ENCODE data around the gene SYNGR3.
"Not testable (repeated sequence)": the region's sequence is repeated elsewhere in the genome, so short reads cannot be mapped to it uniquely, and the experiment has no call there.

Gene SYNGR3, protein sequence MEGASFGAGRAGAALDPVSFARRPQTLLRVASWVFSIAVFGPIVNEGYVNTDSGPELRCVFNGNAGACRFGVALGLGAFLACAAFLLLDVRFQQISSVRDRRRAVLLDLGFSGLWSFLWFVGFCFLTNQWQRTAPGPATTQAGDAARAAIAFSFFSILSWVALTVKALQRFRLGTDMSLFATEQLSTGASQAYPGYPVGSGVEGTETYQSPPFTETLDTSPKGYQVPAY

GRCh38 chr16:1989209-1990100, at the start of gene SYNGR3:
SYNGR3 (plus strand) TSS chr16:1989970; CDS start chr16:1990103, 133 bp downstream.
- DNase-seq, result peak; percentile 64

- no peak for DNase-seq
Observed at GRCh38 chr16:1940273-1941161, 49.3 kb upstream of the SYNGR3 start.

DNA sequence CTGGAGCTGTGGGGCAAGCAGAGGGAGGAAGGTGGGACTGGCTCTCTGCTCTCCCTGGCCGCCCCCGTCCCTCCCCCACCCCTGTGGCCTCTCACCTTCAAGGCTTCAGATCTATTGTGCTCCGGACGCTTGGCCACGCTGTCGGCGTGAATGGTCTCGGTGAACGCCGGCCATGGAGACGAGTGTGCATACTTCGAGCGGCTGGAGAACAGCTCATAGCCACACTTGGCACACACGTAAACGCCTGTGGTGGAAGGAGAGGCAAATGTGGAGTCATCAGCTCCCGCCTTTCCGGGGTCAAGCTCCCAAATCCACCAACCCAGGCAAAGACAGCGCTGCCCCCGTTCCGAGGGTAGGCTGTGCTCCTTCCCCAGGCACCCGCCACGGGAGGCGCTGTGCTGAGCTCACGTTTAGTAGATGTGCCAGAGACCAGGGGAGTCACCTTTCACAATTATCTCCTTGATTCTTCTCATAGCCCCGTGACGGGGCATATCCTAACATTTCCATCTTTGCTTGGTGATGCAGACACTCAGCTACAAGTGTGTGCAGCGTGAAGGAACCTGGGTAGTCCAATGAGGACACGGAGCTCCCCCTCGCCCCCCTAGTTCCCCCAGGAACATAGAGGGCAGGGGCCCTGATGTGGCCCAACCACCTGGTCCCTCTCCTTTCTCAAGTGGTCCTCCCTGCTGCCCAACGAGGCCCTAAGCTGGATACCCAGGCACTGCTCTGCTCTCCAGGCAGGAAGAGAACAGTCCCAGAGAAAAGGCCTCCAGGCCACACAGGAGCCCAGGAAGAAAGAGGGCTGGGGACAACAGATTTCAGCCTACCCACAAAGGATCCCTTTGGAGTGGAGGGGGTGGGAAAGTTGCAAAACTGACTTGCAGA, 48.4 kb upstream of the SYNGR3 start:
- no peak for DNase-seq

GRCh38 chr16:1942047-1942809, 47.5 kb upstream of the SYNGR3 start:
- DNase-seq, result no peak

- DNase-seq, result peak; percentile 99
Observed at GRCh38 chr16:1942810-1943726, 46.7 kb upstream of the SYNGR3 start, which contains the start of gene MSRB1. MSRB1 (minus strand) TSS chr16:1943199; CDS start chr16:1943156, 43 bp downstream.

DNA sequence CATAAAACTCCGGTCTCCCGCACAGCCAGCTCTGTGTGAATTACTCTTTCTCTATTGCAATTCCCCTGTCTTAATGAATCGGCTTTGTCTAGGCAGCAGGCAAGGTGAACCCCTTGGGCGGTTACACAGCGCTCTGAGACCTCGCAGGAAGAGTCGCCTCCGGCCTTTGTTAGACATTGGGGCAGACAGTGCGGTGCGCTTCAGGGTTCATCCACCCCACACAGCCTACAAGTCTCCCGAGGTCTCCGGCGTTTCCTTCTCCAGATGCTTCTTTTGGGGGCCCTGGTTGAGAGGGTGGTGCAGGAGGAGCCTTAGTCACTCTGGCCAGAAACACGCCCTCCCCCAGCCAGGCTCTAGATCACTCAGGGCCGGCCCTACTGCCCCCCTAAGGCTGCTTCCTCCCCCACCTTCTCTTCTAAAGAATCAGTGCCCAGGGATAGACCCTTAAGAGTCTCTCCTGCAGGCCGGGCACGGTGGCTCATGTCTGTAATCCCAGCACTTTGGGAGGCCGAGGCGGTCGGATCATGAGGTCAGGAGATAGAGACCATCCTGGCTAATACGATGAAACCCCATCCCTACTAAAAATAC, 45.1 kb upstream of the SYNGR3 start:
- DNase-seq, result no peak

DNA sequence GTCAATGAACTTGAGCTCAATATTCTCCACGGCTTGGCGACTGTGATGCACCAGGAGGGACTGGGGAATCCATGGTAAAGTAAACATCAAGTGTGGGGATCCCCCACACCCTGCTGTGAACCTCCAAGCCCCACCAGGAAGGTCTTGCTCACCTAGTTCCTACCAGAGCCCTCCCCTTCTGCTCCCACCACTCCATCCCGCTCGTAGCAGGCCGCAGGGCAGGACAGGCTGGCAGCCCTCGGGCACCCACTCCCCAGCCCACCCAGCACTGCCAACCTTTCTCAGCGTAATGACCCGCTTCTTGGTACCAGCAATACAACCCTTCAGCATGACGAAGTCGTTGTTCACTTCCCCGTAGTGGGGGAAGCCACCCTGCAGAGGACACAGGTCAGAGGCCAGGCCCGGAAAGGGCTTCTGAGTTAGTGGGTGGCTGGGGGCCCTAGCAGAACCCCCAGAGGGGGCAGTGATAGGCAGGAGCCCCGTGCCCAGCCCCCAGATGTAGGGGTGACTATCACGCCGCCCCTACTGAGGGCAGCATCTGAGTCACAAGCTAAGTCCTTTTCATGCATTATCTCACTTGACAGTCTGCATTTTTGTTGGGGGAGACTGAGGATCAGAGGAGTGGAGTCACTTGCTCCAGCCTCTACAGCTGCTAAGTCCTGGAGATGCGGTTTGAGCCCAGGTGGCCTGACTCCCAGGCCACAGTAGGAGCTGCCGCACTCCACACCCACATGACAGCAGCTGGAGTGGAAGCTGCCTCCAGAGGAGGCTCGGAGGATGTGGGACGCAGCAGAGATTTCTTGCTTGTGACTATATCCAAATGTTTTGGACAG, 44.0 kb upstream of the SYNGR3 start:
- DNase-seq, result no peak

DNA sequence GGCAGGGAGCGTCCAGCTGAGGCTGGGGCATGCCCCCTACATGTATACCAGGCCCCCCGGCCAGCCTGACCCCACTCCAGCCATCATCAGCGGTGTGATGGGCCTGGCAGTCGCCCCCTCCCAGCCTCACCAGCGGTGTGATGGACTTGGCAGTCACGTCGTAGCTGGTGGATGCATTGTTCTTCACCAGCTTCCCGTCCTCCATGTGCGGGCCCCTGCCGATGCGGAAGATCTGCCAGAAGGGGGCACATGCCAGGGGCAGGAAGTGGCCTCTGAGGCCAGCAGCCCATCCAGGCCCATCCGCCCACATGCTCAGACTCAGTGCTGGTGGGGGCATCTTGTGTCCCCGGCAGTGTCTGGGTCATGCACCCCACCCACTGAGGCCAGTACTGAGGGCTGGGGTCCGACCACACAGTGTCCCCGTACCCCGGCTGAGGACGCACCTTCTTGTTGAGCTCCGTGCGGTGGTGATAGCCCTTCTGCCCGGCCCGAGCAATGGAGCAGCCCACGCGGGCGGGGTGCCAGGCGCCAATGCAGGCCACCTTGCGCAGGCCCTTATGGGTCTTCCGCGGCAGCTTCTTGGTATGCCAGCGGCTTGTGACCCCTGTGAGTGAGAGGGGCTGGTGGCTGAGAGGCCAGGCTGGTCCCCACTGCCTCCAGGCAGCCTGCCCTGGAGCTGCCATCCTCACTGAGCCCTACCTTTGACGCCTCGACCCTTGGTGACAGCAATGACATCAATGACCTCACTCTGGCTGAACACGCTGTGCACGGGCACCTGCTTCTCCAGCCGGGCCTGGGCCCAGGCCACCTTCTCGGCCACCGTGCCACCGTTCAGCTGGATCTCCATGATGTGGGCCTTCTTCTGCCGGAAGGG, 43.0 kb upstream of the SYNGR3 start:
- DNase-seq, result no peak

- DNase-seq, result no peak
Observed at GRCh38 chr16:1947369-1947670, 42.5 kb upstream of the SYNGR3 start.

DNA sequence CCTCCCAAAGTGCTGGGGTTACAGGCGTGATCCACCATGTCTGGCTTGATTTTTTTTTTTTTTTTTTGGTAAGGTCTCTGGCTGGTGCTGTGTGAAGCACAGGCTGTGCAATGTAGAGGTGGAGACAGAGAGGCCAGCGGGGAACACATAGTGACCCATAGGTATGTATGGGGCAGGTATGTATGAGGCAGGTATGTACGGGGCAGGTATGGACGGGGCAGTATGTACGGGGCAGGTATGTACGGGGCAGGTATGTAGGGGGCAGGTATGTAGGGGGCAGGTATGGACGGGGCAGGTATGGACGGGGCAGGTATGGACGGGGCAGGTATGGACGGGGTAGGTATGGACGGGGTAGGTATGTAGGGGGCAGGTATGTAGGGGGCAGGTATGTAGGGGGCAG, 40.3 kb upstream of the SYNGR3 start:
- DNase-seq, result no peak

- DNase-seq, result no peak
Observed at GRCh38 chr16:1950047-1950446, 39.7 kb upstream of the SYNGR3 start.

GRCh38 chr16:1950559-1950958, 39.2 kb upstream of the SYNGR3 start:
- DNase-seq, result no peak

GRCh38 chr16:1953734-1954133, 36.0 kb upstream of the SYNGR3 start:
- no peak for DNase-seq

DNA sequence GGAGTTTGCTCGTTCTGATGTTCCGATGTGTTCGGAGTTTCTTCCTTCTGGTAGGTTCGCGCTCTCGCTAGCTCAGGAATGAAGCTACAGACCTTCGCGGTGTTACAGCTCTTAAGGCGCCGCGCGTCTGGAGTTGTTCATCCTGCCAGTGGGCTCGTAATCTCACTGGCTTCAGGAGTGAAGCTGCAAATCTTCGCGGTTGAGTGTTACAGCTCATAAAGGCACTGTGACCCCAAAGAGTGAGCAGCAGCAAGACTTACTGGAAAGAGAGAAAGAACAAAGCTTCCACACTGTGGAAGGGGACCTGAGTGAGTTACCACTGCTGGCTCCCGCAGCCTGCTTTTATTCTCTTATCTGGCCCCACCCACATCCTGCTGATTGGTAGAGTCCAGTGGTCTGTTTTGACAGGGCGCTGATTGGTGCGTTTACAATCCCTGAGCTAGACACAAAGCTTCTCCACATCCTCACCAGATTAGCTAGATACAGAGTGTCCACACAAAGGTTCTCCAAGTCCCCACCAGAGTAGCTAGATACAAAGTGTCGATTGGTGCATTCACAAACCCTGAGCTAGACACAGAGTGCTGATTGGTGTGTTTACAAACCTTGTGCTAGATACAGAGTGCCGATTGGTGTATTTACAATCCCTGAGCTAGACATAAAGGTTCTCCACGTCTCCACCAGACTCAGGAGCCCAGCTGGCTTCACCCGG, 32.2 kb upstream of the SYNGR3 start:
- not testable (repeated sequence) for DNase-seq

DNA sequence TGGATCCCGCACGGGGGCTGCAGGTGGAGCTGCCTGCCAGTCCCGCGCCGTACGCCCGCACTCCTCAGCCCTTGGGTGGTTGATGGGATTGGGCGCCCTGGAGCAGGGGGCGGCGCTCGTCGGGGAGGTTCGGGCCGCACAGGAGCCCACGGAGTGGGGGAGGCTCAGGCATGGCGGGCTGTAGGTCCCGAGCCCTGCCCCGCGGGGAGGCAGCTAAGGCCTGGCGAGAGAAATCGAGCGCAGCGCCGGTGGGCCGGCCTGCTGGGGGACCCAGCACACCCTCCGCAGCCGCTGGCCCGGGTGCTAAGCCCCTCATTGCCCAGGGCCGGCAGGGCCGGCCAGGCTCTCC, 31.7 kb upstream of the SYNGR3 start:
- DNase-seq, result not testable (repeated sequence)

DNA sequence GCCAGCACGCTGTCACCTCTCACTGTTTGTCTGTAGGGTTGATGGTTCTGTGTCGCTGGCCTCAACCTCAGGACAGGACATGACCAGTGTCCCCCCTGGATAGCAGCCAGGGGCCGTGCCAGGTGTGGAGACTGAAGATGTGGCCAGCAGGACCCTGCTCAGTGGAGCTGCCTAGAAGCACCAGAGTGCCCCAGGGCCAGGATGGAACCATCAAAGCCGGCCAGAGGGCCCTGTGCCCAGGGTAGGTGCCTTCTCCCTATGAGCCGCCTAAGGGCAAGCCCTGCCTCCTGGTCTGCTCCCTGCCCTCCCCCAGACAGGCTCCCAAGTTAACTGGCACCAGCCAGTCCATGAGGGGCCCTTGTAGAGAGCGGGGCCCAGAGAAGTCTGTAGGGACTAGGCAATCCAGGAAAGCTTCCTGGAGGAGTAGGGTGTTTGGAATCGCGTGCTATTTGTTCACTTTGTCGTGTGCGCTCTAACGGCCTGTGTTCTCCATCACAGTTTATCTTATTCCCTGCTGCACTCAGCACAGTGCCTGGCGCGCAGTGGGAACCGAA, 31.0 kb upstream of the SYNGR3 start:
- DNase-seq, result no peak

Measured in NCI-H345 (cell line).